Muscle of leg (tissue), 11 donors: Measurements from ENCODE around the gene ZNF827. TPM values are rescaled to one million over a fixed set of nuclear protein-coding genes. Genes with fewer than 3 reads are reported as not detected.
A peak's percentile ranks its signal among the peaks of the same experiment; 100 is the strongest.

Experiments used
- DNase-seq: peaks from one replicate; pipeline ENCODE4 v3.0.0; 2013
- H3K27ac ChIP-seq: one replicate; pipeline ENCODE4 v1.5.1; 2013; ENCODE audit warnings: mild to moderate bottlenecking, low read length, control low read depth
- H3K27me3 ChIP-seq: one replicate; pipeline ENCODE4 v1.6.1; 2013; ENCODE audit warnings: low read length; ENCODE audit not compliant: control insufficient read depth, insufficient read depth
- H3K36me3 ChIP-seq: one replicate; pipeline ENCODE4 v1.6.1; 2013; ENCODE audit warnings: low read length; ENCODE audit not compliant: control insufficient read depth, insufficient read depth
- H3K4me1 ChIP-seq: one replicate; pipeline ENCODE4 v1.6.1; 2013; ENCODE audit warnings: low read length; ENCODE audit not compliant: control insufficient read depth, insufficient read depth
- H3K4me3 ChIP-seq: one replicate; pipeline ENCODE4 v1.5.1; 2013; ENCODE audit warnings: low read length, control low read depth
- H3K9me3 ChIP-seq: replicated peaks from 2 replicates; pipeline ENCODE4 v1.6.1; 2013; ENCODE audit warnings: low read depth, low read length; ENCODE audit not compliant: control insufficient read depth
- WGBS: methylation state at CpG from one replicate; pipeline ENCODE4 v1.1.5; 2013; ENCODE audit warnings: missing lambda C conversion rate; ENCODE audit not compliant: insufficient coverage; 5-methylcytosine and 5-hydroxymethylcytosine counted together
- polyA plus RNA-seq, 8 donors: library from polyadenylated mRNA; unstranded; fragments of 120-200 nt; gene quantifications; one replicate each; pipeline versions ENCODE4 v1.2.1 to v1.2.3, GENCODE V29; 2013; ENCODE audit warnings: inconsistent platforms in 1 of 8, low replicate concordance in 1 of 8; ENCODE audit not compliant: insufficient read length in 8 of 8, insufficient read depth in 1 of 8
- total RNA-seq: library from RNA; stranded (reverse); fragments of 120-200 nt; gene quantifications from one replicate; pipeline ENCODE4 v1.2.4, GENCODE V29; 2013

The ZNF827 gene
- total and polyA plus RNA-seq, 9 donors, result 13.2 to 19.1 (median 16.2) TPM

GRCh38 chr4:145891958-145892357 lies 46.7 kb downstream of the ZNF827 start:
- no peaks in the 10 kb centered on the region for H3K27me3 ChIP-seq
- H3K4me1 ChIP-seq, result peaks cover 16% of the 10 kb centered on the region
- no peaks in the 10 kb centered on the region for H3K9me3 ChIP-seq
- peaks cover 14% of the 10 kb centered on the region for H3K36me3 ChIP-seq
- WGBS, result 77% methylated on average over 8 of the region's 11 CpGs
- no peak overlapping the region for H3K27ac ChIP-seq
- no peak for DNase-seq
- no peak overlapping the region for H3K4me3 ChIP-seq

GRCh38 chr4:145890689-145891088 lies 47.9 kb downstream of the ZNF827 start:
- no peaks in the 10 kb centered on the region for H3K9me3 ChIP-seq
- H3K4me3 ChIP-seq, result no peak overlapping the region
- peaks cover 25% of the 10 kb centered on the region for H3K4me1 ChIP-seq
- no peak for DNase-seq
- H3K36me3 ChIP-seq, result peaks cover 19% of the 10 kb centered on the region
- H3K27ac ChIP-seq, result no peak overlapping the region
- 80% methylated on average over 2 of the region's 3 CpGs for whole genome bisulfite sequencing
- H3K27me3 ChIP-seq, result no peaks in the 10 kb centered on the region

- Histone ChIP-seq H3K27me3 (no peaks in the 10 kb centered on the region), H3K36me3 (peaks cover 28% of the 10 kb centered on the region), H3K4me1 (peaks cover 26% of the 10 kb centered on the region), H3K4me3 (no peak overlapping the region), H3K27ac (no peak overlapping the region), H3K9me3 (no peaks in the 10 kb centered on the region)
- DNase-seq, result no peak
- WGBS, result no CpG with 5 or more reads among the region's 2 CpGs
Measured at GRCh38 chr4:145888393-145888792, 50.2 kb downstream of the ZNF827 start.

GRCh38 chr4:145887241-145887991 lies 51.2 kb downstream of the ZNF827 start:
- 19% methylated on average over 6 of the region's 11 CpGs for WGBS
- Histone ChIP-seq H3K36me3 (peaks cover 28% of the 10 kb centered on the region), H3K4me1 (peaks cover 22% of the 10 kb centered on the region), H3K9me3 (no peaks in the 10 kb centered on the region), H3K27me3 (no peaks in the 10 kb centered on the region), H3K4me3 (no peak overlapping the region), H3K27ac (peak overlapping the region; percentile 81)
- DNase-seq, result peak; percentile 93

GRCh38 chr4:145886871-145887240 lies 51.8 kb downstream of the ZNF827 start:
- Histone ChIP-seq H3K27ac (peak overlapping the region; percentile 81), H3K4me1 (peaks cover 27% of the 10 kb centered on the region), H3K4me3 (no peak overlapping the region), H3K9me3 (no peaks in the 10 kb centered on the region), H3K27me3 (no peaks in the 10 kb centered on the region), H3K36me3 (peaks cover 25% of the 10 kb centered on the region)
- peak; percentile 78 for DNase-seq

GRCh38 chr4:145885666-145886065 lies 53.0 kb downstream of the ZNF827 start:
- DNase-seq, result no peak
- Histone ChIP-seq H3K27ac (no peak overlapping the region), H3K4me1 (peaks cover 31% of the 10 kb centered on the region), H3K9me3 (no peaks in the 10 kb centered on the region), H3K4me3 (no peak overlapping the region), H3K36me3 (peaks cover 21% of the 10 kb centered on the region), H3K27me3 (no peaks in the 10 kb centered on the region)
- WGBS, result 96% methylated on average over 7 of the region's 9 CpGs

- Histone ChIP-seq H3K4me3 (no peak overlapping the region), H3K9me3 (no peaks in the 10 kb centered on the region), H3K4me1 (peaks cover 31% of the 10 kb centered on the region), H3K27ac (no peak overlapping the region), H3K27me3 (no peaks in the 10 kb centered on the region), H3K36me3 (peaks cover 19% of the 10 kb centered on the region)
- 64% methylated on average over 1 of the region's 1 CpG for WGBS
- DNase-seq, result no peak
Measured at GRCh38 chr4:145884775-145885174, 53.8 kb downstream of the ZNF827 start.

- peaks cover 29% of the 10 kb centered on the region for H3K4me1 ChIP-seq
- no peak for DNase-seq
- H3K9me3 ChIP-seq, result no peaks in the 10 kb centered on the region
- 75% methylated on average over 3 of the region's 4 CpGs for WGBS
- peaks cover 18% of the 10 kb centered on the region for H3K36me3 ChIP-seq
- H3K4me3 ChIP-seq, result no peak overlapping the region
- H3K27ac ChIP-seq, result no peak overlapping the region
- H3K27me3 ChIP-seq, result no peaks in the 10 kb centered on the region
Measured at GRCh38 chr4:145883101-145883694, 55.4 kb downstream of the ZNF827 start.

GRCh38 chr4:145882604-145883003 lies 56.0 kb downstream of the ZNF827 start:
- no CpG with 5 or more reads among the region's 7 CpGs for WGBS
- Histone ChIP-seq H3K4me1 (peaks cover 27% of the 10 kb centered on the region), H3K36me3 (peaks cover 18% of the 10 kb centered on the region), H3K4me3 (no peak overlapping the region), H3K9me3 (no peaks in the 10 kb centered on the region), H3K27ac (no peak overlapping the region), H3K27me3 (no peaks in the 10 kb centered on the region)
- DNase-seq, result peak; percentile 70

- no peak for DNase-seq
- 67% methylated on average over 5 of the region's 8 CpGs for WGBS
- Histone ChIP-seq H3K36me3 (peaks cover 18% of the 10 kb centered on the region), H3K27ac (no peak overlapping the region), H3K27me3 (no peaks in the 10 kb centered on the region), H3K4me1 (peaks cover 20% of the 10 kb centered on the region), H3K4me3 (no peak overlapping the region), H3K9me3 (no peaks in the 10 kb centered on the region)
Measured at GRCh38 chr4:145881989-145882388, 56.6 kb downstream of the ZNF827 start.
